Measurements from ENCODE around the gene SSBP4. TPM values are rescaled to one million over a fixed set of nuclear protein-coding genes. Genes with fewer than 3 reads are reported as not detected.

The SSBP4 gene
- total and polyA plus RNA-seq, 2 donors (not counting 3 experiments of a cell fraction or from before 2014, with no cell fraction given), result 89.6 to 151 TPM

DNA sequence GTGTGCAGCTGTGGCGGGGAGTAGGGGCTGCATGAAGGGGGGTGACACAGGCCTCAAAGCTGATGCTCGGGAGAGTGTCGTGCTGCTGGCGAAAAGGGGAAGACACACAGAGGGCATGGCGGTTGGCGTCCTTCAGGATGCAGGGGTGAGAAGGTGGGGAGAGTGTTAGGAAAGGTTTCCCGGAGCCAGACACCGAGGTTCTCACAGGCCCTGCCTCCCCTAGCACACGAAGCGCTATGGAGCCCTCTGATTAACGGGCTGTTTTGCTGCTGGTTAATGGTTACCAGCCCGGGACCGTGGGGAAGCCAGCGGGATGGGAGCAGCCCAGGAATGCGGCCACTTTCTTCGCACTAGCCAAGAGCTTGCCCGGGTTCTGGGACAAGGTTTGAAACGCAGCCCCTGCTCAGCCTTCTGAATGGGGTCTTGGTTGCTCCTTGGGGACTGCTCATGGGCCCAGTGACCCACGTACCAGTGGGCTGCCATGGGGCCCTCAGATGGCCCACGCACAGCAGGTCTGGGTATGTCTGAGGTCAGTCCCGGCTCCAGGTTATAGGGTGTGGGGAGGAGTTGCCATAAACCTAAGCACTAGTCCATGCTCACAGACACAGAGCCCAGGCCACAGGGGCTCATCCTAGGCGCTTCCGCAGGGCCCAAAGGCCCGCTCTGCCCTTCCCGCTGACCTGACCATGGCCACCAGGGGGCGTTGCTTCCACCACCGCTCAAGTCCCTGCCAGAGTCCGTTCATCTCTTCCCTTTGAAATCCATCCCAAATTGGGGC is 50.1 kb downstream of the SSBP4 start:
- Histone ChIP-seq H3K27me3 (ENCODE audit: control insufficient read depth in 2 of 2, insufficient read depth in 2 of 2, low read length in 2 of 2) (no peaks in the 10 kb centered on the region), H2AFZ (ENCODE audit: low read depth, low read length) (no peak overlapping the region), H3K9me1 (replicated peaks; ENCODE audit: control insufficient read depth, extremely low read depth, insufficient read depth, low read length) (no peaks in the 10 kb centered on the region), H3K4me3 (replicated peaks in 1 of 3; ENCODE audit: insufficient read depth in 1 of 3, low read depth in 1 of 3, low read length in 3 of 3) (no peak overlapping the region), H3K4me1 (ENCODE audit: control insufficient read depth, extremely low read depth, insufficient read depth, low read length) (no peaks in the 10 kb centered on the region), H4K20me1 (replicated peaks; ENCODE audit: control insufficient read depth, extremely low read depth, insufficient read depth, low read length) (no peaks in the 10 kb centered on the region), H3K27ac (ENCODE audit: insufficient read depth, low read depth, low read length) (no peak overlapping the region), H3K9me3 (replicated peaks; ENCODE audit: control insufficient read depth, insufficient read depth, low read length) (no peaks in the 10 kb centered on the region), H3K9ac (replicated peaks; ENCODE audit: extremely low read depth, insufficient read depth, low read length) (no peak overlapping the region), H3K36me3 (ENCODE audit: control insufficient read depth in 2 of 2, extremely low read depth in 1 of 2, insufficient read depth in 2 of 2, low read length in 2 of 2) (peaks cover 0 to 19% of the 10 kb centered on the region in 2 experiments), H3K79me2 (ENCODE audit: control insufficient read depth, insufficient read depth, low read length) (peaks cover 8% of the 10 kb centered on the region), H3K4me2 (ENCODE audit: insufficient read depth, low read length) (no peak overlapping the region)
- intact Hi-C loops (cut with micrococcal nuclease), result loop anchor here (2.0 kb wide), 2 partner anchors 52 to 206 kb away; no protein-coding TSS in a partner anchor
- peak; percentile 49 for DNase-seq (ENCODE audit: low read depth, low spot score)
- dilution Hi-C loops (cut with MboI; ENCODE audit: extremely low pct_ligation_motif_present, low sequenced_read_pairs), result no loop called here
- ChIA-PET POLR2A (no interaction called here), CTCF (interaction anchor here (0.8 to 4.3 kb wide), 23 partner anchors 7 to 398 kb away, joined by 3 to 25 read pairs (median 5); partner anchors contain the start of genes ELL, KXD1, REX1BD and UBA52)
- peak; percentile 87 for FAIRE-seq
- TF ChIP-seq CTCF (IDR thresholded peaks at IDR 0.05; ENCODE audit: extremely low read depth in 1 of 2, insufficient read depth in 1 of 2, low read depth in 1 of 2, low read length in 2 of 2), result peak; percentile 86 to 89
- no peak for TF ChIP-seq FOS (IDR thresholded peaks at IDR 0.05; ENCODE audit: borderline replicate concordance, insufficient read depth, low read length)
- no TSS peak for BruUV-seq (replicated peaks)

DNA sequence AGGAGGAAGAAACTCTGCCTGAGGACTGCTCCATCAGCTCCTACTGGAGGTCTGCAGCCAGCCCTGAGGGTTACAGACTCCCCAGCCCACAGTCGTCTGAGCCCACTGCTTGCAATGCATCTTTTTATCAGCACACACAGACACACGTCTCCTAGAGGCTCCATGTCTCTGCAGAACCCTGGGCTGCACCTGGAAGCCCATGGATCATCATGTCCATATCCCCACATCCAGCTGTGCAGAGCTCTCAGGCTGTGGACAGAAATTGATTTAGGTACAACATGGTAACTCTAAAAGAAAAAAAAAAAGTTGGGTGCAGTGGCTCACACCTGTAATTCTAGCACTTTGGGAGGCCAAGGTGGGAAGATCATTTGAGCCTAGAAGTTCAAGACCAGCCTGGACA is 51.6 kb downstream of the SSBP4 start:
- CTCF ChIA-PET, result interaction anchor here (0.5 to 4.3 kb wide), 19 partner anchors 8 to 376 kb away, joined by 3 to 25 read pairs (median 7); partner anchors contain the start of genes ELL, KXD1 and REX1BD
- Histone ChIP-seq H3K4me1 (ENCODE audit: control insufficient read depth, extremely low read depth, insufficient read depth, low read length) (no peaks in the 10 kb centered on the region), H3K4me3 (replicated peaks in 1 of 3; ENCODE audit: insufficient read depth in 1 of 3, low read depth in 1 of 3, low read length in 3 of 3) (no peak overlapping the region), H3K27me3 (ENCODE audit: control insufficient read depth in 2 of 2, insufficient read depth in 2 of 2, low read length in 2 of 2) (no peaks in the 10 kb centered on the region), H3K27ac (ENCODE audit: insufficient read depth, low read depth, low read length) (no peak overlapping the region), H3K79me2 (ENCODE audit: control insufficient read depth, insufficient read depth, low read length) (peaks cover 16% of the 10 kb centered on the region), H3K4me2 (ENCODE audit: insufficient read depth, low read length) (no peak overlapping the region), H3K9ac (replicated peaks; ENCODE audit: extremely low read depth, insufficient read depth, low read length) (no peak overlapping the region), H3K9me3 (replicated peaks; ENCODE audit: control insufficient read depth, insufficient read depth, low read length) (no peaks in the 10 kb centered on the region), H3K36me3 (ENCODE audit: control insufficient read depth in 2 of 2, extremely low read depth in 1 of 2, insufficient read depth in 2 of 2, low read length in 2 of 2) (peaks cover 0 to 15% of the 10 kb centered on the region in 2 experiments), H3K9me1 (replicated peaks; ENCODE audit: control insufficient read depth, extremely low read depth, insufficient read depth, low read length) (no peaks in the 10 kb centered on the region), H4K20me1 (replicated peaks; ENCODE audit: control insufficient read depth, extremely low read depth, insufficient read depth, low read length) (no peaks in the 10 kb centered on the region), H2AFZ (ENCODE audit: low read depth, low read length) (no peak overlapping the region)
- dilution Hi-C loops (cut with MboI; ENCODE audit: extremely low pct_ligation_motif_present, low sequenced_read_pairs), result no loop called here
- FAIRE-seq (no peak), DNase-seq (ENCODE audit: low read depth, low spot score) (no peak)
- POLR2A ChIA-PET, result no interaction called here
- TF ChIP-seq POLR2A (IDR thresholded peaks at IDR 0.05; ENCODE audit: low read depth, low read length), result no peak
- intact Hi-C loops (cut with micrococcal nuclease), result loop anchor here (5.0 kb wide), 1 partner anchor 102 kb away; the partner anchor contains the start of gene UBA52
- no TSS peak for BruUV-seq (replicated peaks)
